PC-3 (cell line): ENCODE data around the gene TTC1. TPM values are rescaled to one million over a fixed set of nuclear protein-coding genes. Genes with fewer than 3 reads are reported as not detected.
"Not testable (repeated sequence)": the region's sequence is repeated elsewhere in the genome, so short reads cannot be mapped to it uniquely, and the experiment has no call there.

Experiments
- ATAC-seq: fragments of 200-7000 bp; cut with Tn5 transposase; 2 replicates; pipeline ENCODE4 v1.9.1; 2020; ENCODE audit warnings: mild to moderate bottlenecking, moderate library complexity
- BruUV-seq: library from RNA; stranded (reverse); fragments of 400-500 nt; replicated peaks from 2 replicates; lab custom pipeline; 2021; lab: Mats Ljungman, UMichigan
- CTCF ChIA-PET: fragments of 300-600 bp; sonication (Branson Sonifier 250); formaldehyde crosslinking; loops from one replicate; lab custom pipeline; 2022; ENCODE audit warnings: antibody characterized with exemption; lab: Charles Lee
- POLR2A ChIA-PET: fragments of 300-600 bp; sonication (Branson Sonifier 250); formaldehyde crosslinking; loops from one replicate; lab custom pipeline; 2022; ENCODE audit warnings: antibody characterized with exemption; ENCODE audit not compliant: unreplicated experiment; lab: Charles Lee
- DNase-seq: peaks from one replicate; pipeline ENCODE4 v3.0.0-alpha.2; 2015
- H2AFZ ChIP-seq: fragments of 300-600 bp; sonication (generic); 2 replicates; pipeline ENCODE4 v1.6.0; 2016; ENCODE audit warnings: antibody characterized with exemption, low read length
- H3F3A ChIP-seq: fragments of 300-600 bp; sonication (generic); one replicate; pipeline ENCODE4 v1.6.0; 2017; ENCODE audit warnings: antibody characterized with exemption, low read length, control low read depth, mild to moderate bottlenecking; ENCODE audit not compliant: unreplicated experiment
- H3K27ac ChIP-seq: fragments of 300-600 bp; sonication (generic); 2 replicates; pipeline ENCODE4 v1.5.1; 2016; ENCODE audit warnings: mild to moderate bottlenecking, low read length
- H3K27me3 ChIP-seq: fragments of 300-600 bp; sonication (generic); 2 replicates; pipeline ENCODE4 v1.6.1; 2016; ENCODE audit warnings: low read length, mixed read lengths
- H3K36me3 ChIP-seq: fragments of 300-600 bp; sonication (generic); 2 replicates; pipeline ENCODE4 v1.6.1; 2016; ENCODE audit warnings: low read depth, mixed run types, low read length, mixed read lengths
- H3K4me1 ChIP-seq: fragments of 300-600 bp; sonication (generic); 2 replicates; pipeline ENCODE4 v1.5.1; 2016; ENCODE audit warnings: low read length; ENCODE audit not compliant: insufficient read depth
- H3K4me2 ChIP-seq: fragments of 300-600 bp; sonication (generic); 2 replicates; pipeline ENCODE4 v1.6.0; 2016; ENCODE audit warnings: low read length
- H3K4me3 ChIP-seq: fragments of 300-600 bp; sonication (generic); 2 replicates; pipeline ENCODE4 v1.5.1; 2016; ENCODE audit warnings: mild to moderate bottlenecking, low read length, mixed read lengths
- H3K79me2 ChIP-seq: fragments of 300-600 bp; sonication (generic); 2 replicates; pipeline ENCODE4 v1.6.1; 2017; ENCODE audit warnings: low read length, mixed read lengths
- H3K9ac ChIP-seq: fragments of 300-600 bp; sonication (generic); 2 replicates; pipeline ENCODE4 v1.6.0; 2016; ENCODE audit warnings: mild to moderate bottlenecking, low read length
- H3K9me2 ChIP-seq: fragments of 300-600 bp; sonication (generic); replicated peaks from 2 replicates; pipeline ENCODE4 v1.6.1; 2016; ENCODE audit warnings: mixed run types, low read length, mixed read lengths
- H3K9me3 ChIP-seq: fragments of 300-600 bp; sonication (generic); 2 replicates; pipeline ENCODE4 v1.6.1; 2016; ENCODE audit warnings: low read length, mixed read lengths
- H4K20me1 ChIP-seq: fragments of 300-600 bp; sonication (generic); 2 replicates; pipeline ENCODE4 v1.6.1; 2016; ENCODE audit warnings: low read length, mixed read lengths
- CTCF ChIP-seq: fragments of 300-600 bp; sonication (generic); conservative IDR thresholded peaks from 2 replicates; pipeline ENCODE4 v1.5.1; 2017; ENCODE audit warnings: antibody characterized with exemption, low read depth, mild to moderate bottlenecking, low read length
- EZH2 ChIP-seq: fragments of 300-600 bp; sonication (generic); IDR thresholded peaks from one replicate; pipeline ENCODE4 v1.6.1; 2017; ENCODE audit warnings: antibody characterized with exemption, mild to moderate bottlenecking, low read length; ENCODE audit not compliant: unreplicated experiment
- EZH2phosphoT487 ChIP-seq: fragments of 300-600 bp; sonication (generic); IDR thresholded peaks from 2 replicates; pipeline ENCODE4 v1.6.1; 2018; ENCODE audit warnings: mild to moderate bottlenecking, antibody characterized with exemption, low read length, borderline replicate concordance
- intact Hi-C: fragments of 100-400 bp; cut with micrococcal nuclease; formaldehyde crosslinking; loops from 2 replicates; pipeline ENCODE4 v1.9.0; 2023
- total RNA-seq: library from RNA; depleted of rRNA; stranded (reverse); fragments of >200 nt; gene quantifications from 2 replicates; pipeline ENCODE4 v1.2.3, GENCODE V29; 2014

Gene TTC1
- total RNA-seq, 1 experiment from 2014 or later: 61.4 TPM

DNA sequence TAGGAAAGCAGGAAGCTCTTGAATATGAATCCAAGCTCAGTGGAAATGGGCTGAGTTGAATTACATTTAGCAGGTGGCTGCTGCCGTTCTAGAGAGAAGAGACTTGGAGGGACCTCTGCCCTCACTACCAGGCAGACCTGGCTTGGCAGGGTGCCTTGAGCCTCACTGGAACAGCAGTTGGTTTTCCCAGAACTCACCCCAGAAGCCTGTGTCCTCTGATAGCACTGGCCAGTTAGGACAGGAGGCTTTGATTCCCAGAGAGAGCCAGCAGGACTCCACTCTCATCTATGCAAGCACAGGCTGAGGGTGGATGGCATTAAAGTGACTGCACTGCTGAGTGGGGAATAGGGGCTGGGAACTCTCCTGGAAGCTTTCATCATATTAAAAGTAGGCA lies 55.5 kb downstream of the TTC1 start:
- H3K4me3 ChIP-seq: no peak overlapping the region
- H3K27me3 ChIP-seq: no peaks in the 10 kb centered on the region
- H4K20me1 ChIP-seq: no peaks in the 10 kb centered on the region
- H3K36me3 ChIP-seq: peaks cover 18% of the 10 kb centered on the region
- POLR2A ChIA-PET: no interaction called here
- H3K9me2 ChIP-seq: no peaks in the 10 kb centered on the region
- H3K9me3 ChIP-seq: no peaks in the 10 kb centered on the region
- BruUV-seq: no TSS peak
- no peaks in the 10 kb centered on the region for H3K4me1 ChIP-seq
- H3K27ac ChIP-seq: no peak overlapping the region
- intact Hi-C loops: no loop called here
- H3K4me2 ChIP-seq: no peak overlapping the region
- H3K79me2 ChIP-seq: no peaks in the 10 kb centered on the region
- no peak for ATAC-seq
- no peaks in the 10 kb centered on the region for H3F3A ChIP-seq
- DNase-seq: no peak
- H2AFZ ChIP-seq: no peak overlapping the region
- TF ChIP-seq EZH2: no peak
- TF ChIP-seq CTCF: no peak
- no peak for TF ChIP-seq EZH2phosphoT487
- no peak overlapping the region for H3K9ac ChIP-seq
- CTCF ChIA-PET: no interaction called here

- CTCF ChIA-PET: interaction anchor here (0.6 kb wide), 1 partner anchor 26 kb away, joined by 3 read pairs; no protein-coding TSS in a partner anchor
- POLR2A ChIA-PET: no interaction called here
- TSS peak; percentile 73 for BruUV-seq
- no peak for ATAC-seq
- H3K27me3 ChIP-seq: no peaks in the 10 kb centered on the region
- H2AFZ ChIP-seq: no peak overlapping the region
- H3K27ac ChIP-seq: no peak overlapping the region
- H3K4me1 ChIP-seq: no peaks in the 10 kb centered on the region
- H3K4me2 ChIP-seq: no peak overlapping the region
- H3K9ac ChIP-seq: no peak overlapping the region
- no peaks in the 10 kb centered on the region for H3K9me2 ChIP-seq
- TF ChIP-seq EZH2phosphoT487 (no peak), EZH2 (no peak), CTCF (no peak)
- no peak overlapping the region for H3K4me3 ChIP-seq
- H3K79me2 ChIP-seq: no peaks in the 10 kb centered on the region
- H3K36me3 ChIP-seq: peaks cover 14% of the 10 kb centered on the region
- peak; percentile 22 for DNase-seq
- no peaks in the 10 kb centered on the region for H4K20me1 ChIP-seq
- no peaks in the 10 kb centered on the region for H3K9me3 ChIP-seq
- no peaks in the 10 kb centered on the region for H3F3A ChIP-seq
- intact Hi-C loops: no loop called here
Measured at GRCh38 chr5:160064995-160065614, 56.2 kb downstream of the TTC1 start.

GRCh38 chr5:160069120-160069519 lies 60.2 kb downstream of the TTC1 start:
- H3K36me3 ChIP-seq, H3K9me2 ChIP-seq, H3K9me3 ChIP-seq, CTCF ChIA-PET, H3K27me3 ChIP-seq, H3K4me3 ChIP-seq, intact Hi-C loops, H3K4me1 ChIP-seq, H3K79me2 ChIP-seq, DNase-seq, H3K4me2 ChIP-seq, H4K20me1 ChIP-seq, H2AFZ ChIP-seq, H3K27ac ChIP-seq, H3F3A ChIP-seq, H3K9ac ChIP-seq, ATAC-seq, BruUV-seq, POLR2A ChIA-PET: not testable (repeated sequence)
